ENCODE measurements around the gene PDE6B.

DNA sequence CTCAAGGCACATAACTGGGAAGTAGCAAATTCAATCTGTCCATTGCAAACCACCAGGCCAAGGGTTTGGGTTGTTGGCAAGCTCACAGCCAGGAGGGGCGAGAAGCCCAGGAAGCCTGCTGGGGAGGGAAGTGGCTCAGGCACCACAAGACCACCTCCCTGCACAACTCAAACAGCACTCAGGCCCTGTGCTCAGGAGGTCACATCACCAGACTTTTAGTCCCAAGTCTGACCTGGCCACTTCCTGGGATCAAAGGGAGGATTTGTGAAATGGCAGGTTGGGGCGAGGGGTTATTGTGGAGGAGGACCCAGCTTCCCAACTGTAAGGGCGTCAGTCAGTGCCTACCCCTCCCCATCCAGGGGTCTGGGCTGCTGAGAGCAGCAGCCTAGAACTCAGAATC, 46.4 kb downstream of the PDE6B start:
- TF ChIP-seq CTCF (conservative IDR thresholded peaks at IDR 0.05 in 1 of 2, IDR thresholded peaks at IDR 0.05 in 1 of 2; ENCODE audit: extremely low read depth in 1 of 2, insufficient read depth in 1 of 2, low read depth in 1 of 2, low read length in 2 of 2): no peak
- no peak for TF ChIP-seq EZH2 (IDR thresholded peaks at IDR 0.05; ENCODE audit: borderline replicate concordance, low read length)
